Measurements from ENCODE around the gene SH3PXD2A. TPM values are rescaled to one million over a fixed set of nuclear protein-coding genes. Genes with fewer than 3 reads are reported as not detected.

SH3PXD2A gene
- polyA plus RNA-seq, 1 experiment, result 50.2 TPM

DNA sequence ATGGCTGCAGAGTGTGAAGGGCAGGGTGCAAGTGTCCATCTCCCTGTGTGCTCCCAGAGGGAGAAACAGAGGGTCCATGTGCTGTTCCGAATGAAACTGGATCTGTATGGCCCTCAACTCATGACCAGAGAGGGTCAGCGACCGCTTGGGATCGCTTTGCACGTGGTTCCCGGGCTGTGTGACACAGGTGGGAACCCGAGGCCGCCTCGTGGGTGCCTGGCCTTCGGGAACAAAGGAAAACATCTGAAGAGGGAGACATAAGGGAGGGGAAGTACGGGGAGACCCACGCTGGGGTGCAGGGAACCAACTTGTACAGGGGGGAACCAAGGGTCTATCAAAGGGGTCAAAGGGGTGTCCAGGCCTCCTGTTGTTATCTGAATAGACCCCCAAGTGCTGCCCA, 57.5 kb downstream of the SH3PXD2A start:
- no peak for DNase-seq (ENCODE audit: low read depth)
- TF ChIP-seq, protein P1, sequence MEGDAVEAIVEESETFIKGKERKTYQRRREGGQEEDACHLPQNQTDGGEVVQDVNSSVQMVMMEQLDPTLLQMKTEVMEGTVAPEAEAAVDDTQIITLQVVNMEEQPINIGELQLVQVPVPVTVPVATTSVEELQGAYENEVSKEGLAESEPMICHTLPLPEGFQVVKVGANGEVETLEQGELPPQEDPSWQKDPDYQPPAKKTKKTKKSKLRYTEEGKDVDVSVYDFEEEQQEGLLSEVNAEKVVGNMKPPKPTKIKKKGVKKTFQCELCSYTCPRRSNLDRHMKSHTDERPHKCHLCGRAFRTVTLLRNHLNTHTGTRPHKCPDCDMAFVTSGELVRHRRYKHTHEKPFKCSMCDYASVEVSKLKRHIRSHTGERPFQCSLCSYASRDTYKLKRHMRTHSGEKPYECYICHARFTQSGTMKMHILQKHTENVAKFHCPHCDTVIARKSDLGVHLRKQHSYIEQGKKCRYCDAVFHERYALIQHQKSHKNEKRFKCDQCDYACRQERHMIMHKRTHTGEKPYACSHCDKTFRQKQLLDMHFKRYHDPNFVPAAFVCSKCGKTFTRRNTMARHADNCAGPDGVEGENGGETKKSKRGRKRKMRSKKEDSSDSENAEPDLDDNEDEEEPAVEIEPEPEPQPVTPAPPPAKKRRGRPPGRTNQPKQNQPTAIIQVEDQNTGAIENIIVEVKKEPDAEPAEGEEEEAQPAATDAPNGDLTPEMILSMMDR (IDR thresholded peaks at IDR 0.05; ENCODE audit: insufficient read depth, low read depth, low read length), result no peak
- ChIA-PET POLR2A (no interaction called here), CTCF (no interaction called here)
- peaks cover 2% of the 10 kb centered on the region for H3K36me3 ChIP-seq (ENCODE audit: control insufficient read depth, insufficient read depth, low read length)
- H3K4me3 ChIP-seq (ENCODE audit: low read depth, low read length), result no peak overlapping the region
- no peaks in the 10 kb centered on the region for H3K27me3 ChIP-seq (ENCODE audit: control insufficient read depth, insufficient read depth, low read length)

DNA sequence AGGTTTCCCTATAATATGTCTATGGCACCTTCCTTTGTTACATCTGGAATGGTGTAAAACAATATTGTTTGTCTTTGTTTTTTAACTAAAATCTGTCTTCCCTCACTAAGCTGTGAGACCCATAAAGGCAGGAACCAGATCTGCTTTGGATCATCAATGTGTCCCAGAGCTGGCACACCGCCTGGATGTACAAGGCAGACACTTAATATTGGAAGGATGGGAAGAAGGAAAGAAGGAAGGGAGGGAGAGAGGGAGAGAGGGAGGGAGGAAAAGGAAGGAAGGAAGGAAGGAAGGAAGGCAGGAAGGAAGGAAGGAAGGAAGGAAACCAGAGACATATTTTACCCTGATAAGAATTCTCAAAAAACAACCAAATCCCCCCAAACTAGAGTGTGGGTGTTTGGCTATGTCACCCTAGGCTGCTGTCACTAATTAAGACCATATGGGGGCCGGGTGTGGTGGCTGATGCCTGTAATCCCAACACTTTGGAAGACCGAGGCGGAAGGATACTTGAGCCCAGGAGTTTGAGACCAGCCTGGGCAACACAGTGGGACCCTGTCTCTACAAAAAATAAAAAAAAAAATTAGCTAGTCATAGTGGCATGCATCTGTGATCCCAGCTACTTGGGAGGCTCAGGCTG, 59.6 kb downstream of the SH3PXD2A start:
- POLR2A ChIA-PET, result no interaction called here
- DNase-seq (ENCODE audit: low read depth), result no peak

DNA sequence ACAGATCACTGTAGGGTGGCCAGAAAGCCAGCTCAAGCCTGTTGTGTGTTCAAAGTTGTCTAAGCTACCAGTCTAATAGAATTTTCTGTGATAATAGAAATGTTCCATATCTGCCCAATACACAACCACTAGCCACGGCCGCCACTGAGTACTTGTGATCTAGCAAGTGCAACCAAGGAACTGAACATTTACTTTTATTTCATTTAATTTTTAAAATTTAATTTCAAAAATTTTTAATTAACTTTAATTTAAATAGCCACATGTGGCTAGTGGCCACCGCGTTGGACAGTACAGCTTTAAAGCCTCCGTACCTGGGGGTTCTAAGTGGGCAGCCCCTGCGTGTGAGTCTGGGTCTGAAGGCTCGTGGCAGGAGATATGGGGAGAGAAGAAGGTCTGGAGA, 60.4 kb downstream of the SH3PXD2A start:
- Histone ChIP-seq H3K36me3 (ENCODE audit: control insufficient read depth, insufficient read depth, low read length) (peaks cover 2% of the 10 kb centered on the region), H3K4me3 (ENCODE audit: low read depth, low read length) (no peak overlapping the region), H3K27me3 (ENCODE audit: control insufficient read depth, insufficient read depth, low read length) (no peaks in the 10 kb centered on the region)
- CTCF ChIA-PET, result interaction anchor here (1.3 to 1.8 kb wide), 3 partner anchors 14 to 90 kb away, joined by 3 to 5 read pairs (median 3); no protein-coding TSS in a partner anchor
- POLR2A ChIA-PET, result no interaction called here
- no peak for DNase-seq (ENCODE audit: low read depth)
- TF ChIP-seq, protein P1 (IDR thresholded peaks at IDR 0.05; ENCODE audit: insufficient read depth, low read depth, low read length), result no peak

More for the DNA sequence above, 59.6 kb downstream of the SH3PXD2A start:
- peaks cover 2% of the 10 kb centered on the region for H3K36me3 ChIP-seq (ENCODE audit: control insufficient read depth, insufficient read depth, low read length)
- H3K27me3 ChIP-seq (ENCODE audit: control insufficient read depth, insufficient read depth, low read length), result no peaks in the 10 kb centered on the region
- TF ChIP-seq, protein P1 (IDR thresholded peaks at IDR 0.05; ENCODE audit: insufficient read depth, low read depth, low read length), result no peak
- CTCF ChIA-PET, result interaction anchor here (1.0 kb wide), 1 partner anchor 13 kb away, joined by 4 read pairs; no protein-coding TSS in a partner anchor
- H3K4me3 ChIP-seq (ENCODE audit: low read depth, low read length), result no peak overlapping the region

DNA sequence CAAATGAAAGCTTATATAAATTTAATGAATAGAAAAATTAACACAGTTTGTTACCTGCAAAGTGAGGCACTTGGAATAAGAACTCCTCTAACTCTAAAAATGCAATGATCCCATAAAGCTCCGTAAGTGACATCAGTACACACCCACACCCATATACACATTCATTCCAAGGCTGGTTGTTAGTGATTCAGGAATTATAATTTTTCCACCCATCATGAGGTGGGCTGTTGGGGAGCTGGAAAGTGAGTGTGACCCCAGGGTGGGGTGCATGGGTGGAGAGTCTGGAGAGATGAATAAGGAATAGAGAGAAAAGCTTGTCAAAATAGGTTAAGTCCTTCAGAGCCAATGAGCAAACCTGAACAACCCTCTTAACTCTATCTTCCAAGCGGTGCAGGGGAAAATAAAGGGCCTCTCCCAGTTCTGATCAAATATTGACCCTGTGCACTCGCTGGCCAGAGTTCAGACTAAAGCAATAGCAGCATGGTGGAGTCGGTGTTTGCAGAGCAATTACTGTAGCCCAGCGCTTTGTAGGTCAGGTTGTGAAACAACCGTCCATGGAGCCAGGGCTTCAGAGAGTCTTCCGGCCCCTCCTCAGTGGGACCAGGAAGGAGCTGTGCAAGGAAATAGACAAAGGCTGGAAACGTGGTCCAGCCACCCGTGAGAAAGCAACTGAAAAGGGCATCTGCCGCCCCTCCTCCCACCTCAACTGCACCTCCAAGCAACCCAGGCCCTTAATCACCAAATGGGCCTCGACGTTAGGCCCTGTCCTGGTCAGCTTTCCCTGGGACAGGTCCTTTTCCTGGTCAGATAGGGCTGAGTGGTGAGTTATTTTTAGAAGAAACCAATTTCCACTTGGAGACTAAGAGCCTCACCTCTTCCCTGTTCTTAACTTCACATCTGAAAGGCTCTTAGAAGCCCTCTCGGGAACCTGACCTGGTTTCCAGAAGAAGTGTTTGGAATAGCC, 61.2 kb downstream of the SH3PXD2A start:
- H3K27me3 ChIP-seq (ENCODE audit: control insufficient read depth, insufficient read depth, low read length), result no peaks in the 10 kb centered on the region
- ChIA-PET CTCF (interaction anchor here (0.6 to 1.8 kb wide), 4 partner anchors 13 to 90 kb away, joined by 3 to 5 read pairs (median 3); no protein-coding TSS in a partner anchor), POLR2A (no interaction called here)
- H3K4me3 ChIP-seq (ENCODE audit: low read depth, low read length), result no peak overlapping the region
- H3K36me3 ChIP-seq (ENCODE audit: control insufficient read depth, insufficient read depth, low read length), result no peaks in the 10 kb centered on the region; the same call in none of the 2 replicates
- no peak for DNase-seq (ENCODE audit: low read depth)
- TF ChIP-seq, protein P1 (IDR thresholded peaks at IDR 0.05; ENCODE audit: insufficient read depth, low read depth, low read length), result no peak

DNA sequence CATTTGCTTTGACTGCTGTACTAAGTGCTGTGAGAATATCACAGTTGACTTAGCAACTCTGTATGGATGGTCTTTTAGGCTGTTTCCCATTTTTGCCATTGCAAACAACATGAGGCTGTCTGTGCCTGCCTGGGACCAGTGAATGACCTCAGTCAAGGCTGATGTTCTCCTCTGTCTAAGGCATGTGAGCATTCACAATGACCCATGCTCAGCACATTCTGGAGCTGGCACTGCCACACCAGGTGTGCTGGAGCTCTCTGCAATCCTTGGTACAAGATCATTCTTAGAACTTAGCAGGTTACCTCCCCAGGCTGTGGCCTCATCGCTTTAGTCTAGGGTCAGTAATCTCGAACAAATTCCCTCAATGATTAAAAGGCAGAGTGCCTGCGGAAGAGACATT, 61.9 kb downstream of the SH3PXD2A start:
- Histone ChIP-seq H3K27me3 (ENCODE audit: control insufficient read depth, insufficient read depth, low read length) (no peaks in the 10 kb centered on the region), H3K4me3 (ENCODE audit: low read depth, low read length) (no peak overlapping the region), H3K36me3 (ENCODE audit: control insufficient read depth, insufficient read depth, low read length) (no peaks in the 10 kb centered on the region; the same call in none of the 2 replicates)
- CTCF ChIA-PET, result interaction anchor here (0.6 to 1.8 kb wide), 4 partner anchors 12 to 91 kb away, joined by 3 to 5 read pairs (median 3); no protein-coding TSS in a partner anchor
- POLR2A ChIA-PET, result no interaction called here
- TF ChIP-seq, protein P1 (IDR thresholded peaks at IDR 0.05; ENCODE audit: insufficient read depth, low read depth, low read length), result no peak
- DNase-seq (ENCODE audit: low read depth), result no peak

Measured in BJ (cell line).